ENCODE results near the gene ZCCHC8.
"Not testable (repeated sequence)": the region's sequence is repeated elsewhere in the genome, so short reads cannot be mapped to it uniquely, and the experiment has no call there.

ZCCHC8 gene

GRCh38 chr12:122515275-122515674 is 14.5 kb upstream of the ZCCHC8 start:
- H3K4me3 ChIP-seq (ENCODE audit: low read depth, low read length): no peak overlapping the region
- no peak for TF ChIP-seq MYC (IDR thresholded peaks at IDR 0.05; ENCODE audit: low read depth, low read length)
- no peak for TF ChIP-seq POLR2A (IDR thresholded peaks at IDR 0.05; ENCODE audit: extremely low read depth, insufficient read length)
- TF ChIP-seq, protein P1, sequence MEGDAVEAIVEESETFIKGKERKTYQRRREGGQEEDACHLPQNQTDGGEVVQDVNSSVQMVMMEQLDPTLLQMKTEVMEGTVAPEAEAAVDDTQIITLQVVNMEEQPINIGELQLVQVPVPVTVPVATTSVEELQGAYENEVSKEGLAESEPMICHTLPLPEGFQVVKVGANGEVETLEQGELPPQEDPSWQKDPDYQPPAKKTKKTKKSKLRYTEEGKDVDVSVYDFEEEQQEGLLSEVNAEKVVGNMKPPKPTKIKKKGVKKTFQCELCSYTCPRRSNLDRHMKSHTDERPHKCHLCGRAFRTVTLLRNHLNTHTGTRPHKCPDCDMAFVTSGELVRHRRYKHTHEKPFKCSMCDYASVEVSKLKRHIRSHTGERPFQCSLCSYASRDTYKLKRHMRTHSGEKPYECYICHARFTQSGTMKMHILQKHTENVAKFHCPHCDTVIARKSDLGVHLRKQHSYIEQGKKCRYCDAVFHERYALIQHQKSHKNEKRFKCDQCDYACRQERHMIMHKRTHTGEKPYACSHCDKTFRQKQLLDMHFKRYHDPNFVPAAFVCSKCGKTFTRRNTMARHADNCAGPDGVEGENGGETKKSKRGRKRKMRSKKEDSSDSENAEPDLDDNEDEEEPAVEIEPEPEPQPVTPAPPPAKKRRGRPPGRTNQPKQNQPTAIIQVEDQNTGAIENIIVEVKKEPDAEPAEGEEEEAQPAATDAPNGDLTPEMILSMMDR (IDR thresholded peaks at IDR 0.05; ENCODE audit: low read depth, low read length): no peak
- TF ChIP-seq MAX (IDR thresholded peaks at IDR 0.05; ENCODE audit: low read depth, low read length): no peak
- no peak for DNase-seq (ENCODE audit: low read depth)

- no peak overlapping the region for H3K4me3 ChIP-seq (ENCODE audit: low read depth, low read length)
- TF ChIP-seq MYC (IDR thresholded peaks at IDR 0.05; ENCODE audit: low read depth, low read length): no peak
- no peak for TF ChIP-seq MAX (IDR thresholded peaks at IDR 0.05; ENCODE audit: low read depth, low read length)
- TF ChIP-seq, protein P1 (IDR thresholded peaks at IDR 0.05; ENCODE audit: low read depth, low read length): no peak
- DNase-seq (ENCODE audit: low read depth): no peak
Measured at GRCh38 chr12:122513660-122514059, 12.9 kb upstream of the ZCCHC8 start.

DNA sequence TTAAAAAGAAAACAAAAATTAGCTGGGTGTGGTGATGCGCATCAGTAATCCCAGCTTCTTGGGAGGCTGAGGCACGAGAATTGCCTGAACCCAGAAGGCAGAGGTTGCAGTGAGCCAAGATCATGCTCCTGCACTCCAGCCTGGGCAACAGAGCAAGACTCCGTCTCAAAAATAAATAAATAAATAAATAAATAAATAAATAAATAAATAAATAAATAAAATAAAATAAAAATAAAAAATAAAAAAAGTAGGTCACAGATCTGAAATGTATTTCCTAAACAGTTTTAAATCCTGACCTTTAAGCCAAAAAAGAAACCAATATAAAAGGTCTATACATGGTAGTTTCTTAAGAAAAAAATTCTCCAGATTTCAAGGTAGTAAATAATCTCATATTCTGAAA is 12.3 kb upstream of the ZCCHC8 start:
- not testable (repeated sequence) for H3K4me3 ChIP-seq (ENCODE audit: low read depth, low read length); DNase-seq (ENCODE audit: low read depth)

DNA sequence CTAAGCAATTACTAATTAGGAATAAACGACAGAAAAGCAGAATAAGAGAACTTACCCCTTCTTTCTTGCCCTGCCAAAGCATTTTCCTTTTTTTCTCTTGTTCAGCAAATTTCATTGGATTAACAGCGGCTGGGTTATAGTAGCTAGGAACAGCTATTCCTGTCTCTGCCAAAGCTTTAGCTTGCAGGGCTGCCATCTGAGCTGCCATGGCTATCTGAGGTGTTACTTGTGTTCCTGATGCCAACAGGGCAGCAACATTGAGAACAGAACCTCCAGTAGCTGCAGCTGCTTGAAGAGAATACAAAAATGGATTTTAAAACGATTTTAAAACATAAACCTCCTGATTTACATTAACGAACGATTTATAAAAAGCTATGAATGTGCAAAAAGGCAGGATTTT is 7.4 kb upstream of the ZCCHC8 start:
- no peak overlapping the region for H3K4me3 ChIP-seq (ENCODE audit: low read depth, low read length)
- TF ChIP-seq, protein P1 (IDR thresholded peaks at IDR 0.05; ENCODE audit: low read depth, low read length): no peak
- TF ChIP-seq MYC (IDR thresholded peaks at IDR 0.05; ENCODE audit: low read depth, low read length): no peak
- TF ChIP-seq POLR2A (IDR thresholded peaks at IDR 0.05; ENCODE audit: extremely low read depth, insufficient read length): no peak
- no peak for TF ChIP-seq MAX (IDR thresholded peaks at IDR 0.05; ENCODE audit: low read depth, low read length)
- no peak for DNase-seq (ENCODE audit: low read depth)

GRCh38 chr12:122506393-122506938 is 5.7 kb upstream of the ZCCHC8 start:
- TF ChIP-seq POLR2A (IDR thresholded peaks at IDR 0.05; ENCODE audit: extremely low read depth, insufficient read length) (no peak), MAX (IDR thresholded peaks at IDR 0.05; ENCODE audit: low read depth, low read length) (no peak), MYC (IDR thresholded peaks at IDR 0.05; ENCODE audit: low read depth, low read length) (no peak)
- TF ChIP-seq, protein P1 (IDR thresholded peaks at IDR 0.05; ENCODE audit: low read depth, low read length): no peak
- H3K4me3 ChIP-seq (ENCODE audit: low read depth, low read length): no peak overlapping the region
- DNase-seq (ENCODE audit: low read depth): no peak

GRCh38 chr12:122505419-122506051 is 4.8 kb upstream of the ZCCHC8 start:
- no peak overlapping the region for H3K4me3 ChIP-seq (ENCODE audit: low read depth, low read length)
- TF ChIP-seq, protein P1 (IDR thresholded peaks at IDR 0.05; ENCODE audit: low read depth, low read length): no peak
- no peak for TF ChIP-seq POLR2A (IDR thresholded peaks at IDR 0.05; ENCODE audit: extremely low read depth, insufficient read length)
- TF ChIP-seq MYC (IDR thresholded peaks at IDR 0.05; ENCODE audit: low read depth, low read length): no peak
- DNase-seq (ENCODE audit: low read depth): peak; percentile 44

Data from NB4 (cell line).